Measurements from ENCODE around the gene RNF138. TPM values are rescaled to one million over a fixed set of nuclear protein-coding genes. Genes with fewer than 3 reads are reported as not detected.
"Not testable (repeated sequence)": the region's sequence is repeated elsewhere in the genome, so short reads cannot be mapped to it uniquely, and the experiment has no call there.

RNF138 gene
- total RNA-seq, 1 donor from 2014 or later: 18.3 TPM

GRCh38 chr18:32175265-32175664 lies 83.6 kb downstream of the RNF138 start:
- DNase-seq (ENCODE audit: low read depth): no peak

- not testable (repeated sequence) for DNase-seq (ENCODE audit: low read depth)
Measured at GRCh38 chr18:32176745-32177144, 85.1 kb downstream of the RNF138 start.

GRCh38 chr18:32177530-32177929 lies 85.9 kb downstream of the RNF138 start:
- no peak for DNase-seq (ENCODE audit: low read depth)

Other genes with a start within 250 kb of the RNF138 start
- 53.3 and 75.6 TPM in 2 replicates for gene TRAPPC8, start 148.7 kb upstream of the RNF138 start, total RNA-seq
- 1.5 and 4.0 TPM in 2 replicates for gene RNF125, start 73.0 kb upstream of the RNF138 start, total RNA-seq
- gene MEP1B, start 98.2 kb downstream of the RNF138 start, total RNA-seq: not detected in 2 replicates

Data from renal cortical epithelial cell (primary cell).